SK-N-SH (cell line): ENCODE results near the gene ERAP2. TPM values are rescaled to one million over a fixed set of nuclear protein-coding genes. Genes with fewer than 3 reads are reported as not detected.

Source experiments
- CTCF ChIA-PET: fragments of 300-600, 350-600 bp; formaldehyde crosslinking; extraction: SDS; loops from one replicate; lab custom pipeline; 2021; lab: Yijun Ruan, JAX
- POLR2A ChIA-PET: fragments of 350-600 bp; sonication (Branson Sonifier 250); formaldehyde crosslinking; extraction: SDS; loops from one replicate; lab custom pipeline; 2020; ENCODE audit warnings: antibody characterized with exemption, inconsistent platforms; lab: Yijun Ruan, JAX
- DNase-seq: peaks from one replicate; pipeline ENCODE4 v3.0.0; 2012
- H2AFZ ChIP-seq: fragments of 200-600 bp; sonication (generic); 2 replicates; pipeline ENCODE4 v1.8.1; 2016; ENCODE audit warnings: antibody characterized with exemption, mild to moderate bottlenecking, low read depth
- H3F3A ChIP-seq: fragments of 200-600 bp; sonication (generic); replicated peaks from 2 replicates; pipeline ENCODE3; 2016; ENCODE audit warnings: antibody characterized with exemption, mild to moderate bottlenecking; ENCODE audit not compliant: insufficient read depth
- H3K27ac ChIP-seq, 2 experiments: fragments of 200-500 bp in 1 of 2; fragments of 200-600 bp in 1 of 2; sonication (Bioruptor generic) in 1 of 2; sonication (generic), shearing (Covaris generic) in 1 of 2; 2 replicates each; pipeline versions ENCODE4 v1.5.1 to v1.6.1; 2014 to 2016; ENCODE audit warnings: low read depth in 2 of 2, inconsistent platforms in 1 of 2, low read length in 1 of 2, mild to moderate bottlenecking in 1 of 2, mixed read lengths in 1 of 2
- H3K27me3 ChIP-seq: fragments of 200-600 bp; sonication (generic), shearing (Covaris generic); 2 replicates; pipeline ENCODE4 v1.6.1; 2016; ENCODE audit warnings: mixed run types; ENCODE audit not compliant: insufficient read depth
- H3K36me3 ChIP-seq, 2 experiments: fragments of 200-500 bp in 1 of 2; fragments of 200-600 bp in 1 of 2; sonication (Bioruptor generic) in 1 of 2; sonication (generic) in 1 of 2; replicated peaks in 1 of 2; 2 replicates each; pipeline versions ENCODE3 to v1.5.1; 2014 to 2016; ENCODE audit warnings: low read length in 1 of 2, mild to moderate bottlenecking in 1 of 2; ENCODE audit not compliant: insufficient read depth in 2 of 2, control insufficient read depth in 1 of 2
- H3K4me1 ChIP-seq, 2 experiments: fragments of 200-500 bp in 1 of 2; fragments of 200-600 bp in 1 of 2; sonication (Bioruptor generic) in 1 of 2; sonication (generic), shearing (Covaris generic) in 1 of 2; 2 replicates each; pipeline versions ENCODE4 v1.5.1 to v1.6.1; 2014 to 2016; ENCODE audit warnings: low read depth in 1 of 2, low read length in 1 of 2, mixed run types in 1 of 2; ENCODE audit not compliant: insufficient read depth in 2 of 2, control insufficient read depth in 1 of 2
- H3K4me2 ChIP-seq: fragments of 200-600 bp; sonication (generic), shearing (Covaris generic); 2 replicates; pipeline ENCODE4 v1.6.1; 2017; ENCODE audit warnings: mixed run types
- H3K4me3 ChIP-seq, 2 experiments: fragments of 200-500 bp in 1 of 2; fragments of 200-600 bp in 1 of 2; sonication (Bioruptor generic) in 1 of 2; sonication (generic), shearing (Covaris generic) in 1 of 2; 2 replicates each; pipeline versions ENCODE4 v1.5.1 to v1.8.1; 2014 to 2016; ENCODE audit warnings: low read depth in 2 of 2, inconsistent platforms in 1 of 2, low read length in 1 of 2, mild to moderate bottlenecking in 1 of 2, mixed read lengths in 1 of 2, moderate library complexity in 1 of 2
- H3K79me2 ChIP-seq: fragments of 200-600 bp; sonication (generic); 2 replicates; pipeline ENCODE4 v1.8.1; 2017; ENCODE audit warnings: mild to moderate bottlenecking; ENCODE audit not compliant: insufficient read depth
- H3K9ac ChIP-seq: fragments of 200-600 bp; sonication (generic); 2 replicates; pipeline ENCODE4 v1.6.1; 2017; ENCODE audit warnings: mixed run types
- H3K9me2 ChIP-seq: fragments of 200-600 bp; sonication (generic); 2 replicates; pipeline ENCODE4 v1.6.1; 2017; ENCODE audit warnings: mixed run types
- H3K9me3 ChIP-seq: fragments of 200-600 bp; sonication (generic); 2 replicates; pipeline ENCODE4 v1.6.1; 2017; ENCODE audit warnings: mixed run types, mild to moderate bottlenecking, moderate library complexity
- H4K20me1 ChIP-seq: fragments of 200-600 bp; sonication (generic); 2 replicates; pipeline ENCODE4 v1.6.1; 2017; ENCODE audit warnings: mild to moderate bottlenecking, mixed run types; ENCODE audit not compliant: insufficient read depth
- EP300 ChIP-seq, 2 experiments: IDR thresholded peaks; 2 replicates each; pipeline versions ENCODE4 v1.4.0 to v1.6.1; 2012; ENCODE audit warnings: borderline replicate concordance in 1 of 2, low read depth in 1 of 2, low read length in 1 of 2
- FOSL2 ChIP-seq: IDR thresholded peaks from 2 replicates; pipeline ENCODE4 v1.4.0; 2012; ENCODE audit warnings: low read depth, mild to moderate bottlenecking, moderate library complexity, borderline replicate concordance
- GABPA ChIP-seq: IDR thresholded peaks from 2 replicates; pipeline ENCODE4 v1.4.0; 2012; ENCODE audit warnings: low read depth, mild to moderate bottlenecking
- GATA2 ChIP-seq: sonication (generic); formaldehyde crosslinking; IDR thresholded peaks from 2 replicates; pipeline ENCODE4 v1.5.0; 2020; ENCODE audit warnings: mild to moderate bottlenecking, missing genetic modification reagents
- JUND ChIP-seq: IDR thresholded peaks from 2 replicates; pipeline ENCODE4 v1.4.0; 2012
- MAX ChIP-seq: IDR thresholded peaks from 2 replicates; pipeline ENCODE4 v1.4.0; 2012; ENCODE audit warnings: low read depth
- MEF2A ChIP-seq: IDR thresholded peaks from 2 replicates; pipeline ENCODE4 v1.4.0; 2012; ENCODE audit warnings: low read depth, borderline replicate concordance
- MXI1 ChIP-seq: IDR thresholded peaks from 2 replicates; pipeline ENCODE4 v1.6.1; 2012; ENCODE audit warnings: mild to moderate bottlenecking, low read depth, low read length, improper control_type of control experiment
- NFIC ChIP-seq: IDR thresholded peaks from 2 replicates; pipeline ENCODE4 v1.4.0; 2012; ENCODE audit warnings: borderline replicate concordance
- POLR2AphosphoS5 ChIP-seq: IDR thresholded peaks from 2 replicates; pipeline ENCODE4 v1.6.1; 2012; ENCODE audit warnings: low read depth, low read length
- RAD21 ChIP-seq: IDR thresholded peaks from 2 replicates; pipeline ENCODE4 v1.6.1; 2012; ENCODE audit warnings: mild to moderate bottlenecking, low read length
- RCOR1 ChIP-seq: fragments of 150-350 bp; IDR thresholded peaks from 2 replicates; pipeline ENCODE4 v1.6.1; 2017; ENCODE audit warnings: antibody characterized with exemption, low read length
- SMC3 ChIP-seq: IDR thresholded peaks from 2 replicates; pipeline ENCODE4 v1.6.1; 2012; ENCODE audit warnings: low read depth, low read length, improper control_type of control experiment
- TCF12 ChIP-seq: IDR thresholded peaks from 2 replicates; pipeline ENCODE4 v1.4.0; 2012
- YY1 ChIP-seq: IDR thresholded peaks from 2 replicates; pipeline ENCODE4 v1.4.0; 2012; ENCODE audit warnings: low read depth, mild to moderate bottlenecking
- WGBS: methylation state at CpG from one replicate; pipeline ENCODE4 v1.1.6; 2017; ENCODE audit warnings: low lambda C conversion rate; 5-methylcytosine and 5-hydroxymethylcytosine counted together
- polyA plus RNA-seq, 3 experiments: library from polyadenylated mRNA; depleted of rRNA; stranded (reverse); fragments of >200 nt; gene quantifications; 2 replicates each; pipeline ENCODE4 v1.2.3, GENCODE V29; 2012
- TF ChIP-seq, protein P1 (sequence below): fragments of 200-600 bp; sonication (generic); IDR thresholded peaks from 2 replicates; pipeline ENCODE4 v1.6.1; 2017; ENCODE audit warnings: antibody characterized with exemption, mild to moderate bottlenecking, moderate library complexity
- TF ChIP-seq, protein P2 (sequence below): IDR thresholded peaks from 2 replicates; pipeline ENCODE4 v1.4.0; 2012; ENCODE audit warnings: low read depth, borderline replicate concordance

ERAP2 gene
- polyA plus RNA-seq, 1 of the 3 experiments (the other 2 are of a cell fraction): 13.2 TPM

- H3K9me3 ChIP-seq: no peaks in the 10 kb centered on the region
- WGBS: 98% methylated on average over 3 of the region's 3 CpGs
- H3K4me2 ChIP-seq: no peak overlapping the region
- TF ChIP-seq EP300 (IDR thresholded peaks at IDR 0.05; ENCODE audit: borderline replicate concordance in 1 of 2, low read depth in 1 of 2, low read length in 1 of 2) (no peak), NFIC (no peak), MAX (no peak)
- no peak overlapping the region for H3K4me3 ChIP-seq
- no peaks in the 10 kb centered on the region for H3K36me3 ChIP-seq
- CTCF ChIA-PET: interaction anchor here (2.3 kb wide), 1 partner anchor 200 kb away, joined by 5 read pairs; no protein-coding TSS in a partner anchor
- H3K27me3 ChIP-seq: no peaks in the 10 kb centered on the region
- H3K79me2 ChIP-seq: peaks cover 69% of the 10 kb centered on the region
- H3K27ac ChIP-seq: no peak overlapping the region
- H3F3A ChIP-seq: peaks cover 10% of the 10 kb centered on the region
- no peak for DNase-seq
- no peaks in the 10 kb centered on the region for H4K20me1 ChIP-seq
- H2AFZ ChIP-seq: no peak overlapping the region
- POLR2A ChIA-PET: no interaction called here
- no peaks in the 10 kb centered on the region for H3K9me2 ChIP-seq
- no peak overlapping the region for H3K9ac ChIP-seq
- peaks cover 2 to 4% of the 10 kb centered on the region in 2 experiments; a peak in 3 of 4 replicates for H3K4me1 ChIP-seq
Measured at GRCh38 chr5:96952118-96952750, 75.9 kb downstream of the ERAP2 start.

GRCh38 chr5:96952974-96953730 is 76.9 kb downstream of the ERAP2 start:
- Histone ChIP-seq H3K27me3 (no peaks in the 10 kb centered on the region), H4K20me1 (no peaks in the 10 kb centered on the region), H3F3A (peaks cover 3% of the 10 kb centered on the region), H3K4me2 (no peak overlapping the region), H3K4me1 (peaks cover 2 to 3% of the 10 kb centered on the region in 2 experiments; a peak in 3 of 4 replicates), H2AFZ (no peak overlapping the region), H3K9me3 (no peaks in the 10 kb centered on the region), H3K79me2 (peaks cover 70% of the 10 kb centered on the region), H3K27ac (no peak overlapping the region; a peak in 1 of 4 replicates), H3K9me2 (no peaks in the 10 kb centered on the region), H3K36me3 (peaks cover 0 to 2% of the 10 kb centered on the region in 2 experiments), H3K9ac (no peak overlapping the region), H3K4me3 (no peak overlapping the region)
- DNase-seq: no peak
- ChIA-PET CTCF (no interaction called here), POLR2A (no interaction called here)
- WGBS: 82% methylated on average over 7 of the region's 7 CpGs
- TF ChIP-seq SMC3 (no peak), YY1 (no peak), MAX (no peak), RCOR1 (no peak), GATA2 (CRISPR knock-in tag) (no peak), RAD21 (no peak), GABPA (no peak), JUND (no peak), TCF12 (no peak), EP300 (IDR thresholded peaks at IDR 0.05; ENCODE audit: borderline replicate concordance in 1 of 2, low read depth in 1 of 2, low read length in 1 of 2) (no peak), POLR2AphosphoS5 (no peak), FOSL2 (no peak), NFIC (no peak), MEF2A (no peak), MXI1 (no peak)
- TF ChIP-seq, protein P1, sequence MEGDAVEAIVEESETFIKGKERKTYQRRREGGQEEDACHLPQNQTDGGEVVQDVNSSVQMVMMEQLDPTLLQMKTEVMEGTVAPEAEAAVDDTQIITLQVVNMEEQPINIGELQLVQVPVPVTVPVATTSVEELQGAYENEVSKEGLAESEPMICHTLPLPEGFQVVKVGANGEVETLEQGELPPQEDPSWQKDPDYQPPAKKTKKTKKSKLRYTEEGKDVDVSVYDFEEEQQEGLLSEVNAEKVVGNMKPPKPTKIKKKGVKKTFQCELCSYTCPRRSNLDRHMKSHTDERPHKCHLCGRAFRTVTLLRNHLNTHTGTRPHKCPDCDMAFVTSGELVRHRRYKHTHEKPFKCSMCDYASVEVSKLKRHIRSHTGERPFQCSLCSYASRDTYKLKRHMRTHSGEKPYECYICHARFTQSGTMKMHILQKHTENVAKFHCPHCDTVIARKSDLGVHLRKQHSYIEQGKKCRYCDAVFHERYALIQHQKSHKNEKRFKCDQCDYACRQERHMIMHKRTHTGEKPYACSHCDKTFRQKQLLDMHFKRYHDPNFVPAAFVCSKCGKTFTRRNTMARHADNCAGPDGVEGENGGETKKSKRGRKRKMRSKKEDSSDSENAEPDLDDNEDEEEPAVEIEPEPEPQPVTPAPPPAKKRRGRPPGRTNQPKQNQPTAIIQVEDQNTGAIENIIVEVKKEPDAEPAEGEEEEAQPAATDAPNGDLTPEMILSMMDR: no peak
- TF ChIP-seq, protein P2, sequence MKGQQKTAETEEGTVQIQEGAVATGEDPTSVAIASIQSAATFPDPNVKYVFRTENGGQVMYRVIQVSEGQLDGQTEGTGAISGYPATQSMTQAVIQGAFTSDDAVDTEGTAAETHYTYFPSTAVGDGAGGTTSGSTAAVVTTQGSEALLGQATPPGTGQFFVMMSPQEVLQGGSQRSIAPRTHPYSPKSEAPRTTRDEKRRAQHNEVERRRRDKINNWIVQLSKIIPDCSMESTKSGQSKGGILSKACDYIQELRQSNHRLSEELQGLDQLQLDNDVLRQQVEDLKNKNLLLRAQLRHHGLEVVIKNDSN: no peak
